HG02678 (cell line): ENCODE measurements around the gene PPTC7.

Source experiments
- ATAC-seq: cut with Tn5 transposase; IDR thresholded peaks from one replicate; pipeline ENCODE4 v1.9.1; 2021; ENCODE audit warnings: mild to moderate bottlenecking, moderate library complexity; ENCODE audit not compliant: unreplicated experiment

The PPTC7 gene

GRCh38 chr12:110498984-110499706, 84.0 kb downstream of the PPTC7 start:
- ATAC-seq = no peak
